Fibroblast of skin of left biceps (primary cell): ENCODE measurements around the gene TNFSF13B.
"Not testable (repeated sequence)": the region's sequence is repeated elsewhere in the genome, so short reads cannot be mapped to it uniquely, and the experiment has no call there.

Source experiments
- DNase-seq, 2 experiments: peaks; one replicate each; pipeline ENCODE4 v3.0.0-alpha.2; 2013; ENCODE audit warnings: low read depth in 2 of 2

Gene TNFSF13B

DNA sequence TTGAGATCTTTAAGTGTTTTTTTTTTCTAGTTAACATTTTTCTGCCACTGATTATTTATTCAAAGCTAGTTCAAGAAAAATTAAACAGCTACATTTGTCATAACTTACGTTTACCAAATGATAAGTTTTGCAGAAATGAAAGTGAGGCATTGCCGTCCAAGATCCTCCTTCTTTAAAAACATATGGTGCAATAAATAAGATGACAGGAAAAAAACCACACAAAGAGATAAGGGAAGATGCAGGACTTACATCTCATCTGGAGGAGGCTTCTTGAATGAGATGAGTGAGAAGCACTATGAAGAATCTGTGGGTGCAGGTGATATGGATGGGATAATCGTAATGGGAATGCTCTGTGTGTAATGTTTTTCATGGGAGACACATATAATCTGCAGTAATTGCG lies 12.4 kb downstream of the TNFSF13B start:
- no peak for DNase-seq

DNA sequence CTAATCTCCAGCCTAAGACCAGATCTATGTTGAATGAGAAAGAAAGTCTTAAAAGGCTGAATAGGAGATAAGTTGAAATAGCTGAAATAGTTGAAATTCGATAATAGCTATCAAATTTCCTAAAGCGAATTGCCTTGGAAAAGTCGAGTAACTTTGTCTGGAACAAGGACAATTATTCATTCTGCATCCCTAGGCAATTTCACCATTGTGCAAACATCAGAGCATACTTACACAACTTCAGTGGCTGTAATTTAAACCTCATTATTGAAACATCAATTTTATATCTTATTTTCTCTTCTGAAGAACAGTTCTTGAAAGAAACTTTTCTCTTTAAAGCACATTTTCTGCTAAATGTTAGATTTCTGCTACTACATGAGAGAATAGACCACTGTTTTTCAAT lies 13.6 kb downstream of the TNFSF13B start:
- no peak for DNase-seq

DNA sequence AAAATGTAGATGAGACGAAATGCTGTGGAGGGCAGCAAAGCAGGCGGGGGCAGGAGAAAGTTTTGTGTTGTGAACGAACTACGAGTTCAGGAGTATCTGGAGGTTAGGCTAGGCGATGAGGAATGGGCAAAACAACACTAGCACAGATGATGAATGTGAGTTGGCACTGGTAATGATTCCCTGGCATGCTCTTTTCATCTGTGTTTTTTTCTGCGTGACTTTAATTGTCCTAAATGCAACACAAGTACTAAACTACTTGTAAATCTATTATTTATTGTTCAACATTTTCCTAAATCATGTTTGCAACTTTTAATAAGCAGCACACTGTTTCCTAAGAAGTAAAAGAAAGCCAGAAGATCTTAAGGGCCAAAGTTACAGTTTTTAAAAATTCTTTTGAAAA lies 19.2 kb downstream of the TNFSF13B start:
- no peak for DNase-seq

DNA sequence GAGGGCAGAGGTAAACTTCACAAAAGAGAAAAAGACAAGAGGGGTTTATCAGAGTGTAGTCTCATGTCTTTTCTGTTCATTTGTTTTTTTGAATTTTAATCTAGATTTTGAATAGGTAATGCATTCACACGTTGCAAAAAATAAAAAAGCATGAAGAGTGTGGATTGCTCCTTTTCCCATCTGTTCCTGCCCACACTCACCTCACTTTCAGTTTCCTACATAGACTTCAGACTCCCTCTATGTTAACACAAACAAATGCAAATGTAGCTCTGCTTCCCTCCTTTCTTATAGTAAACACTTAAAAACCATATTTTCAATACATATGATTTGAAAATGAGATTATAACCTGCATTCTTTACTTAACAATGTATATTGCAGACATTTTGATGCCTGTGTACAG lies 20.3 kb downstream of the TNFSF13B start:
- DNase-seq: no peak

- no peak for DNase-seq
Measured at GRCh38 chr13:108297114-108297513, 27.6 kb downstream of the TNFSF13B start.

GRCh38 chr13:108302279-108302678 lies 32.8 kb downstream of the TNFSF13B start:
- no peak for DNase-seq

DNA sequence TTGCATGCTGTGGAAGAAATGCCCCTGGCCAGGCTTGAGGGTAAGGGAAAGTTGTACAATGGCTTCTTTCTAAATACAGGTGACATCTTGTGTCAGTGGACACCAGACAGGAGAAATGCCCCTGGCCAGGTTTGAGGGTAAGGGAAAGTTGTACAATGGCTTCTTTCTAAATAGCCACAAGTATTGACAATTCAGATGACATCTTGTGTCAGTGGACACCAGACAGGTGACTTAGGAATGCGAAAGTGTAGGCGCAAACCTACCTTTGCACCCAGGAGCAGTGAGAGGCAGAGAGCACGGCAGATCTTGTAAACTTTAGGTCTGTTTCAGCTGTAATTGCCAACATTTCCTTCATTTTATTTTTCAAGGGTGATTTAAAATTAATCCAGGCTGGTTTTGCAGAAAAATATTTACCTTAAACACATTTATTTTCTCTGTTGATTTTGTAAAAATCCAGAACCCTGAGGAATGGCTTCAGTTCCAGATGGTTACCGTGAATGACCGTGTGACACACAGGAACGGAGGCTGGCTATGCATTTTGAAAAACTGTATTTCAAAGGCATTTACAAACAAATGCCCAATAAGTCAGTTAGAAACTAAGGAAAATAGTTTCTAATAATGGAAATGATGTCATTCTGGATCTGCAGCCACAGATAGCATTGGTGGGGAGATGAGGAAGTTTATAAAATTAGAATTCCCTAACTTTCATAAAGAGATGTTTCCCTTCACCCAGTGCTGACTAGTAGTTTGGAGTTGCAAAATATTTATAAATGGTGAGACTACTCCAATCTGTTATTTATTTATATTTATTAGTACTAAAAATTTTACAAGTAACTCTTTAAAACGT lies 34.9 kb downstream of the TNFSF13B start:
- DNase-seq: no peak

DNA sequence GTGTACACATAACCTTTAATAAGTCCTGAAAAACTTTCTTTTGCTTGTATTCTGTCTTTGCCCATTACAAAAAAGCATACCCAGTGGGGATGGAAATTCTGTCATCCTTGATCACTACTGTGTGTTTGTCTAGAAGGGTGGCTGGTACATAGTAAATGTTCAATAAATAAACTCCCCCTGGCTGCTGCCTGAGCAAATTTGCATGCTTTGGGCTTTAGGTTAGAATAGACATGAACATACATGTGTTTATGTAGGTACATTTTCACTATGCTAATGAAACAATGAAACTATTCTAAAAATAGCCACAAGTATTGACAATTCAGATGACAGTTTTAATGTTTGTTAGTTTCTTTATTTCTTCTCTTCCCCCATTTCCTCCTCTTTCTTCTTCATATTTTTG lies 36.1 kb downstream of the TNFSF13B start:
- no peak for DNase-seq

DNA sequence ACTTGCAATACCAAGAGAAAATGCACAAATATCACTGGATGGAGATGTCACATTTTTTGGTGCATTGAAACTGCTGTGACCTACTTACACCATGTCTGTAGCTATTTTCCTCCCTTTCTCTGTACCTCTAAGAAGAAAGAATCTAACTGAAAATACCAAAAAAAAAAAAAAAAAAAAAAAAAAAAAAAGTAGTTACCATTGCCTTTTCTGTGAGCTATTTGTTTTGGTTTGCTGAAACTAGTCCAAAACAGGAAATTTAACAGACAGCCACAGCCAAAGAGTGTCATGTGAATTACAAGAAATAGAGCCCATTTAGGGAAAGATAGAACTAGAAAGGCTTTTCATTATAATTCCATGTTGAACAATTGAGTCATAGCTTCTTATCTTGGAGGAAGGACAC lies 37.3 kb downstream of the TNFSF13B start:
- no peak for DNase-seq

- not testable (repeated sequence) for DNase-seq
Measured at GRCh38 chr13:108311596-108311995, 42.1 kb downstream of the TNFSF13B start.

GRCh38 chr13:108313382-108313781 lies 43.9 kb downstream of the TNFSF13B start:
- no peak for DNase-seq

DNA sequence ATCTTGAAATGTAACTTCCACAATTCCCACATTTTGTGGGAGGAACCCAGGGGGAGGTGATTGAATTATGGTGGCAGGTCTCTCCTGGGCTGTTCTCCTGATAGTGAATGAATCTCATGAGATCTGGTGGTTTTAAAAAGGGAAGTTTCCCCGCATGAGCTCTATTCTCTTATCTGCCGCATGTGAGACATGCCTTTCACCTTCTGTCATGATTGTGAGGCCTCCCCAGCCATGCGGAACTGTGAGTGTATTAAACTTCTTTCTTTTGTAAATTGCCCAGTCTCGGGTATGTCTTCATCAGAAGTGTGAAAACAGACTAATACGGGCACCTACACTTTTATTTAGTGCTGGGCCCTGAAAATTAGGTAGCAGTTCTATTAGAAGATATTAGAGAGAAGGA lies 45.8 kb downstream of the TNFSF13B start:
- no peak for DNase-seq

- no peak for DNase-seq
Measured at GRCh38 chr13:108315991-108316390, 46.5 kb downstream of the TNFSF13B start.

GRCh38 chr13:108316413-108316812 lies 46.9 kb downstream of the TNFSF13B start:
- DNase-seq: no peak

- peak in 1 of 2 experiments; percentile 19 for DNase-seq
Measured at GRCh38 chr13:108322206-108322824, 52.8 kb downstream of the TNFSF13B start.

- no peak for DNase-seq
Measured at GRCh38 chr13:108323031-108323430, 53.5 kb downstream of the TNFSF13B start.

- DNase-seq: no peak
Measured at GRCh38 chr13:108325863-108326262, 56.3 kb downstream of the TNFSF13B start.

GRCh38 chr13:108326309-108326708 lies 56.8 kb downstream of the TNFSF13B start:
- DNase-seq: no peak

- DNase-seq: no peak
Measured at GRCh38 chr13:108328848-108329247, 59.3 kb downstream of the TNFSF13B start.

DNA sequence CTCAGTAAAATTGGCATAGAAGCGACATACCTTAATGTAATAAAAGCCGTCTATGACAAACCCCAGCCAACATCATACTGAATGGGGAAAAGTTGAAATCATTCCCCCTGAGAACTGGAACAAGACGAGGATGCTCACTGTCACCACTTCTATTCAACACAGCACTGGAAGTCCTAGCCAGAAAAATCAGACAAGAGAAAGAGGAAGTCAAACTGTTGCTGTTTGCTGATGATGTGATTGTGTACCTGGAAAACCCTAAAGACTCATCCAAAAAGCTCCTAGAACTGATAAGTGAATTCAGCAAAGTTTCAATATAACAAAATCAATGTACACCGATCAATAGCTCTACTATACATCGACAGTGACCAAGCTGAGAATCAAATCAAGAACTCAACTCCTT lies 63.3 kb downstream of the TNFSF13B start:
- DNase-seq: no peak

DNA sequence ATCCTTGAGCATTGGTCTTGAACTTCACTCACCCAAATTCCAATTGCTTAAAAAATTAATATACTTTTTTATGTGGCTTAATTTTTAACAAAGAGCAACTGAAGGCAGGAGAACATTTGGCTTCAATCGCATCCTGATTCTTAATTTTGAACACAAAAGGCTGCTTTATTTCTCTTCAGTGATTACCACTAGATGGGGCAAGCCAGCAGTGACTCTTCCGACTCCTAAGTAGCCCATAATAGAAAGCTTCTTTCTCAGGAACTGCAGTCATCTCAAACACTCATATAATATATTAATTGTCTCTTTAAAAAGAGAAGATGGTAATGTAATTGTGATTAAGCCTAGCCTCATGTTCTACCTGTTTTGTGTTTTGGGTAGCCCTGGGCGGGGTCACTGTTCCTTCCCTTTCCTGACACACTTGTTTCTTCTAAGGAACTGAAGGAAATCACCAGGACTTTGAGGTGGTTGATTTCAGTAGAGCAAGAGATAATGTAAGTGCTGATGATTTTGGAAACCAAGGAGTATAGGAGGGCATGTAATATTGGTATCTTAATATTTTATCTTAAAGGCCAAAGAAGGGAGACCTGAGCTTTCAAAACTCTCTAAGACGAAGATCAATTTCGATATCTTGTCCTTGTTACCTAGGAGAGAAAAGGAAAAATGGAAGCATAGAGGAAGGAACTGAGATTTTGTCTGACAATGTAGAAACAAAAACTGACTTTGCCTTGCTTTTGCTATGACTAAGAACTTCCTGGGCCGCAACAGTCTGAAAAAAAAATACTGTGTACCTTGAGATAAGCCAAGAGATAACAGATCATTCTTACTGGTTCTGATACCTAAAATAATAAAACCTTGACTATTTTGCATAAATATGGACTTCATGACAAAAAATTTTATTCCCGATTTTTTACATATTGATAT lies 73.1 kb downstream of the TNFSF13B start:
- DNase-seq: no peak

- no peak for DNase-seq
Measured at GRCh38 chr13:108345016-108345415, 75.5 kb downstream of the TNFSF13B start.
